GM19468 (cell line): ENCODE data around the gene TEX50.
"Not testable (repeated sequence)": the region's sequence is repeated elsewhere in the genome, so short reads cannot be mapped to it uniquely, and the experiment has no call there.

Experiments used
- ATAC-seq: cut with Tn5 transposase; IDR thresholded peaks from one replicate; pipeline ENCODE4 v1.9.1; 2021; ENCODE audit warnings: mild to moderate bottlenecking, moderate library complexity, moderate number of reproducible peaks; ENCODE audit not compliant: unreplicated experiment; ENCODE audit errors: extremely low read depth

TEX50 gene

DNA sequence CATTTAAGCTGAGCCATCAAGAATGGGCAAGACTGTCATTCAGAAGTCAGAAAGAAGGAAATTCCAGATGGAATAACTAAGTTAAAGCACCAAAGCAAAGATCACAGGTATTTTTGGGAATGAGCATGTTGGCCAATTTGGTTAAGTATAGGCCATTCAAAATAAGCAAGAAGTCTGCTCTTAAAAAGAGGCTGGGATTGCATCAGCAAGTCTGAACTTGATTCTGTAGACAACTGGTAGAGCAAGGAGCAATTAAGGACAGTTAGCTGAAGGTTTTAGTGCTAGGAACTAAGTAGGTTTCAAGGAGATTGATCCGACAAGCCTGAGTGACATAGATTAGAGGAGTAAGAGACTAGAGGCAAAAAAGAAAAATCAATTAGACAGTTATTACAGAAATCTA lies 26.1 kb downstream of the TEX50 start:
- no peak for ATAC-seq

DNA sequence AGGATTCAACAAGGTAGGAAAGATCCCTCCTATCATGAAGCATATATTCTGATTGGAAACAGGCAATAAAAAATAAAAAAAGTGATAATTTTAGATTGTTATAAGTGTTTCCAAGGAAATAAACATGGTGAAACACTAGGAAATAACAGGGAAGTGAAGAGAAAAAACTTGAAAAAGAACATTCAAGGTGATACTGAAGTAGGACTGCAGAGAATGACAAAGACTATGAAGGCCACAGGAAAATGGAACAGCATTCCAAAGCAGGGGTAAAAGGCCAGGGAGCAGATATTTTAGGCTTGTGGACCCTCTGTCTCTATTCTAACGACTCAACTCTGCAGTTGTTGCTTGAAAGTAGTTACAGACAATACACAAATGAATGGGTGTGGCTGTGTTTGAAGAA lies 26.6 kb downstream of the TEX50 start:
- no peak for ATAC-seq

DNA sequence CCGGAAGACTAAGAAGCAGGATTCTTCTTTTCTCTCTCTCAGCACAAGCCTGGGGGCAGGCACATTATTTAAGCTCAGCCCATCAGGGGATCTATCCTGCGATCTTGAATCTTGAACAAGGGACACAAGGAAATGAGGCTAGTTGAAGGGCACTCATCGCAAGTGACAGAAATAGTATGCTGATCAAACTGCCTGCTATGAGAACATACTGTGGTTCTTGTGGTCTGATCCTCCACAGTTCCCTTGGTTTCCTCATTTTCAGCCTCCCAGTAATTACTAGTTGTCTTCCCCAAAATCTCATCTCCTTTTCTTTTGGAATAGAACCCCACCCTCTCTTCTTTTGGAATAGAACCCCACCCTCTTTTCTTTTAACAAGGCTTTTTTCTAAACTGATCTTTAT lies 28.0 kb downstream of the TEX50 start:
- no peak for ATAC-seq

DNA sequence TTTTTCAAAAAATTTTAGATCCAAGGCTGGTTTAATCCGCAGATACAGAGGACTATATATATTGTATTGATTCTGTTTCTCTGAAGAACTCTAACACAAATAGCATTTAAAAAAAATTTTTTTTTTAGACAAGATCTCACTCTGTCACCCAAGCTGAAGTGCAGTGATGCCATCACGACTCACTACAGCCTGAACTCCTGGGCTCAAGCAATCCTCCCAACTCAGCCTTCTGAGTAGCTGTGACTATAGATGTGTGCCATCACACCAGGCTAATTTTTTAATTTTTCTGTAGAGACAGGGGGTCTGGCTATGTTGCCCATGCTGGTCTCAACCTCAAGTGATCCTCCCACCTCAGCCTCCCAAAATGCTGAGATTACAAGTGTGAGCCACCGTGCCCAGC lies 31.5 kb downstream of the TEX50 start:
- no peak for ATAC-seq

DNA sequence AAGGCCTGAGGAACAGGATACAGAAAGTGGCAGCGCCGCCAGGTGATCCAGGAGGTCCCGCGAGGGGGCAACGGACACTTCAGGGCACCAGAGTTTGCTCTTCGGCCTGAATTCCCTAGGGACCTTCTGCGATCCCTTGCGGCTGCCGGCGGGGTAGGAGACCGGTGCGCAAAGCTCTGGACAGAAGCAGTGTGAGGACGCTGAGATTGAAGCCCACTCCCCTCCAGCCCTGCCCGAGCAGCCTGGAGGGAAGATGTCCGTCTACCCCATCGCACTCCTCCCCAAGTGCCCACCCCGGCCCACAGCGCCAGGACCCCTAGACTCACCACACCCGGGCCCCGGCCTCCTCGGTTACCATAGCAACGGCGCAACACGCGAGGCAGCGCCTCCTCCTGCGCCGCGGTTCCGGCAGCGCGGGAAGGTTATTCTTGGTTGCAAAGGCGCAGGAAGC lies 34.4 kb downstream of the TEX50 start, which contains the start of gene ANKRD45:
TSS of gene ANKRD45 (minus strand) at position 361 of the 451 bp plus-strand sequence. CDS start 10,433 bp downstream, outside the sequence.
- ATAC-seq, result no peak

DNA sequence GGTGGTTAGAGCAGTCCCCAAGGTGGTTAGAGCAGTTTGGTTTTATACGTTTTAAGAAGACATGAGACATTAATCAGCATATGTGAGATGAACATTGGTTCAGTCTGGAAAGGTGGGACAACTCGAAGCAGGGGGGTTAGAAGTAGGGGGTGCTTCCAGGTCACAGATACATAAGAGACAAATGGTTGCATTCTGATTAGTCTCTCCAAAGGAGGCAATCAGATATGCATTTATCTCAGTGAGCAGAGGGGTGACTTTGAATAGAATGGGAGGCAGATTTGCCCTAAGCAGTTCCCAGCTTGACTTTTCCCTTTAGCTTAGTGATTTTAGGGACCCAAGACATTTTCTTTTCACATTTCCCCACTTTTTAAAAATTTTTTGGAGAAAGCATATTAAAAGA lies 39.4 kb downstream of the TEX50 start:
- not testable (repeated sequence) for ATAC-seq

DNA sequence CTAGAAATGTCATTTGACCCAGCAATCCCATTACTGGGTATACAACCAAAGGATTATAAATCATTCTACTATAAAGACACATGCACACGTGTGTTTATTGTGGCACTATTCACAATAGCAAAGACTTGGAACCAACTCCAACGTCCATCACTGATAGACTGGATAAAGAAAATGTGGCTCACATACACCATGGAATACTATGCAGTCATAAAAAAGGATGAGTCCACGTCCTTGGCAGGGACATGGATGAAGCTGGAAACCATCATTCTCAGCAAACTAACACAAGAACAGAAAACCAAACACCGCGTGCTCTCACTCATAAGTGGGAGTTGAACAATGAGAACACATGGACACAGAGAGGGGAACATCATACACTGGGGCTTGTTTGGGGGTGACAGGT lies 45.0 kb downstream of the TEX50 start:
- not testable (repeated sequence) for ATAC-seq

DNA sequence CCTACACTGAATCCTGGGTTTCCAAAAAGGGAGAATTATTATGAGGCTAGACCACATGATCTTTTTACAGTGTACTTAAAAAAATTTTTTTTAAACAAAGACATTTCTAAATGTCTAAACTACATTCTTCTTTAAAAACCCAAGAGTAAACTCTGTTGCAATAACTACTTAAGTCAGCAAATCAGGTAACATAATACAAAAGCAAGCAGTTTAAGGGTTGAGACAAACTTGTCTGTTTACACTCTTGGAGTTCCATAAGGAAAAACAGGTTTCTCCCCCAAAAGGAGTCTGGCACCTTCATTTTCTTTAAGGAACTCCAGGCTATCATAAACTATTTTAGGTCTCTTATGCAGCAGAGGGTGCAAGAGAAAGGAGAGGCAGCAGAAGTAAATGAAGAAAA lies 47.0 kb downstream of the TEX50 start:
- no peak for ATAC-seq

DNA sequence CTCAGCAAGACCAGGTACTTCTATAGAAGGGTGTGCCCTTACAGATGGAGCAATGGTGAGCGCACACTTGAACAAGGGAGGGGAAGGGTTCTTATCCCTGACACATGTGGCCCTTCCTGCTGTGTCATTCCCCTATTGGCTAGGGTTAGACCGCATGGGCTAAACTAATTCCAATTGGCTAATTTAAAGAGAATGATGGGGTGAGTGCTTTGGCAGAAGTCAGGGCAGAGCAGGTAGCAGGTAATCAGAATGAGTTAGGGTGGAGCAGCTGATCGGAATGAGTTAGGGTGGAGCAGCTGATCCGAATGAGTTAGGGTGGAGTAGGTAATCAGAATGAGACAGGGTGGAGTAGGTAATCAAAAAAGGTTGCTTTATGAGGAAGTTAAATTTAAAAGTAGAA lies 48.7 kb downstream of the TEX50 start:
- not testable (repeated sequence) for ATAC-seq

DNA sequence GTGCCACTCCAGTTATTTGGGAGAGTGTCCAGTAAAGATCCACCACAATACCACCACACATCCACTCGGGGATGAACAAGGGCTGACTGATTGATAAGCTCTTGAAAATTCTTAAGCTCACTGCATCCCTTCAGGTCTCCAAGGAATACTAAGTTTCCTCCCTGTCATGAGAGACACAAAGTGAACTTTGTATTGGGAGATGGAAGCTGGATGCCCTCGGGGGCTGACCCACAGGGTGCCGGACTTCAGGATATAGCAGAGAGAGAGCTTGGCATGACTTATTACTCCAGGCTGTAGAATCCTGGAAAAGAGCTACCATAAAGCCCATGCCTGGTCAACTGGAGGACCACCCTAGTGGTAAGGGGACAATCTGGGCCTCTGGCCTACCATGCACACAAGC lies 50.0 kb downstream of the TEX50 start:
- ATAC-seq, result not testable (repeated sequence)
